NB4 (cell line): ENCODE measurements around the gene LRRC8C.

ENCODE experiments used
- DNase-seq: peaks from one replicate; pipeline ENCODE4 v3.0.0; 2010; ENCODE audit warnings: low read depth
- H3K4me3 ChIP-seq: one replicate; pipeline ENCODE4 v1.5.1; 2011; ENCODE audit warnings: mild to moderate bottlenecking, low read depth, low read length, moderate library complexity
- CTCF ChIP-seq: IDR thresholded peaks from one replicate; pipeline ENCODE4 v1.5.1; 2012; ENCODE audit warnings: low read depth, low read length
- MAX ChIP-seq: IDR thresholded peaks from 2 replicates; pipeline ENCODE4 v1.6.1; 2011; ENCODE audit warnings: low read depth, low read length
- MYC ChIP-seq: IDR thresholded peaks from 2 replicates; pipeline ENCODE4 v1.6.1; 2011; ENCODE audit warnings: low read depth, low read length
- POLR2A ChIP-seq: IDR thresholded peaks from 2 replicates; pipeline ENCODE4 v1.6.1; 2011; ENCODE audit warnings: mild to moderate bottlenecking; ENCODE audit not compliant: insufficient read length; ENCODE audit errors: extremely low read depth

The LRRC8C gene

GRCh38 chr1:89725011-89725370, 92.1 kb downstream of the LRRC8C start:
- TF ChIP-seq POLR2A, result no peak
- H3K4me3 ChIP-seq, result no peak overlapping the region
- no peak for DNase-seq

GRCh38 chr1:89725631-89726030, 92.7 kb downstream of the LRRC8C start:
- DNase-seq, result no peak
- no peak for TF ChIP-seq MYC
- TF ChIP-seq CTCF, result no peak
- no peak for TF ChIP-seq MAX
- TF ChIP-seq POLR2A, result no peak
- no peak overlapping the region for H3K4me3 ChIP-seq

- no peak for DNase-seq
- H3K4me3 ChIP-seq, result no peak overlapping the region
- TF ChIP-seq MYC (no peak), MAX (no peak), CTCF (no peak), POLR2A (no peak)
Observed at GRCh38 chr1:89727517-89728312, 94.8 kb downstream of the LRRC8C start.

GRCh38 chr1:89728381-89728780, 95.5 kb downstream of the LRRC8C start:
- no peak for DNase-seq
- no peak overlapping the region for H3K4me3 ChIP-seq
- TF ChIP-seq POLR2A (no peak), MYC (no peak), MAX (no peak), CTCF (no peak)

- H3K4me3 ChIP-seq, result no peak overlapping the region
- TF ChIP-seq CTCF, result no peak
- no peak for TF ChIP-seq MYC
- no peak for TF ChIP-seq POLR2A
- no peak for TF ChIP-seq MAX
- DNase-seq, result no peak
Observed at GRCh38 chr1:89732206-89732605, 99.3 kb downstream of the LRRC8C start.

GRCh38 chr1:89732643-89733222, 99.8 kb downstream of the LRRC8C start:
- no peak overlapping the region for H3K4me3 ChIP-seq
- DNase-seq, result no peak
- TF ChIP-seq MAX (no peak), POLR2A (no peak), CTCF (no peak), MYC (no peak)
